DND-41 (cell line): ENCODE data around the gene CLTB.

ENCODE experiments used
- ATAC-seq: fragments of 200-7000 bp; cut with Tn5 transposase; 3 replicates; pipeline ENCODE4 v1.9.1; 2021; ENCODE audit warnings: low read depth; ENCODE audit not compliant: insufficient read depth
- DNase-seq: peaks from one replicate; pipeline ENCODE4 v3.0.0-alpha.2; 2020
- H2AFZ ChIP-seq: 2 replicates; pipeline ENCODE4 v1.6.0; 2012; ENCODE audit warnings: low read depth, low read length
- H3K27ac ChIP-seq: 2 replicates; pipeline ENCODE4 v1.5.1; 2012; ENCODE audit warnings: low read length, inconsistent platforms
- H3K27me3 ChIP-seq: fragments of 200-600 bp; sonication (generic); 2 replicates; pipeline ENCODE4 v1.6.0; 2012; ENCODE audit warnings: low read length, mild to moderate bottlenecking, inconsistent platforms; ENCODE audit not compliant: insufficient read depth, poor library complexity
- H3K36me3 ChIP-seq: 2 replicates; pipeline ENCODE4 v1.5.1; 2012; ENCODE audit warnings: low read length, inconsistent platforms; ENCODE audit not compliant: insufficient read depth
- H3K4me1 ChIP-seq: 2 replicates; pipeline ENCODE4 v1.5.1; 2012; ENCODE audit warnings: mild to moderate bottlenecking, low read length; ENCODE audit not compliant: insufficient read depth
- H3K4me2 ChIP-seq: 2 replicates; pipeline ENCODE4 v1.6.0; 2012; ENCODE audit warnings: mild to moderate bottlenecking, moderate library complexity, low read length, inconsistent platforms; ENCODE audit not compliant: insufficient read depth
- H3K4me3 ChIP-seq, 2 experiments: fragments of 200-600 bp in 1 of 2; shearing (Covaris generic) in 1 of 2; 2 replicates each; pipeline ENCODE4 v1.5.1; 2012 to 2016; ENCODE audit warnings: inconsistent platforms in 2 of 2, low read length in 2 of 2, mild to moderate bottlenecking in 2 of 2, low read depth in 1 of 2, moderate library complexity in 1 of 2
- H3K79me2 ChIP-seq: 2 replicates; pipeline ENCODE4 v1.6.0; 2012; ENCODE audit warnings: low read length, inconsistent platforms; ENCODE audit not compliant: insufficient read depth
- H3K9ac ChIP-seq: 2 replicates; pipeline ENCODE4 v1.6.0; 2012; ENCODE audit warnings: low read depth, mild to moderate bottlenecking, inconsistent platforms, low read length, moderate library complexity
- H3K9me3 ChIP-seq: 2 replicates; pipeline ENCODE4 v1.5.1; 2012; ENCODE audit warnings: low read length, moderate library complexity, mild to moderate bottlenecking, inconsistent platforms; ENCODE audit not compliant: insufficient read depth, severe bottlenecking
- H4K20me1 ChIP-seq: 2 replicates; pipeline ENCODE4 v1.6.0; 2012; ENCODE audit warnings: low read length; ENCODE audit not compliant: insufficient read depth
- EZH2 ChIP-seq: IDR thresholded peaks from 3 replicates; pipeline ENCODE4 v1.6.1; 2012; ENCODE audit warnings: borderline replicate concordance, low read depth, mild to moderate bottlenecking, moderate library complexity, low read length, inconsistent platforms; ENCODE audit not compliant: severe bottlenecking
- TF ChIP-seq, protein P1 (sequence below): IDR thresholded peaks from 2 replicates; pipeline ENCODE4 v1.5.1; 2012; ENCODE audit warnings: borderline replicate concordance, low read length, moderate library complexity, mild to moderate bottlenecking; ENCODE audit not compliant: poor library complexity, severe bottlenecking; ENCODE audit errors: extremely low read depth

The CLTB gene

DNA sequence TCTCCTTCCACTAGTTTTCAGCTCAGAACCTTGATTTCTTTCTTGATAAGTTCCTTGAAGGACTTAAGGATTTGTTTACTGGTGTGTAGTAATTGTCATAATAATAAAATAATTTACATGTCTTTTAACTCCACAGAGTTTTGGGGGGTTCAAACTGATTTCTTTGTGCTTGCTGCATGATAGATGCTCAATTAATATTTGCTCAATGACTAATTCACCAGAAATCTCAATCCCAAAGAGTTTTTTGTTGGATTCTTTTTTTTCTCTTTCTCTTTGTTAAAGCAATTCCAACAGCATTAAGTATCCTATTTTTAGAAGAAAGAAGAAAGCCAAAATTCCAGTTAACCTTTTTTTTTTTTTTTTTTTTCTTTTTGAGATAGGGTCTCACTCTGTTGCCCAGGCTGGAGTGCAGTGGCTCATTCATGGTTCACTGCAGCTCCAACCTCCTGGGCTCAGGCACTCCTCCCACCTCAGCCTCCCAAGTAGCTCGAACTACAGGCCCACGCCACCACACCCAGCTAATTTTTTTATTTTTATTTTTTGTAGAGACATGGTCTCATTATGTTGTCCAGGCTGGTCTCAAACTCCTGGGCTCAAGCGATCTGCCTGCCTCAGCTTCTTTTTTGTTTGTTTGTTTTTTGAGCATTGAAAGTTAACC, 42.7 kb upstream of the CLTB start:
- no peak overlapping the region for H3K4me2 ChIP-seq

DNA sequence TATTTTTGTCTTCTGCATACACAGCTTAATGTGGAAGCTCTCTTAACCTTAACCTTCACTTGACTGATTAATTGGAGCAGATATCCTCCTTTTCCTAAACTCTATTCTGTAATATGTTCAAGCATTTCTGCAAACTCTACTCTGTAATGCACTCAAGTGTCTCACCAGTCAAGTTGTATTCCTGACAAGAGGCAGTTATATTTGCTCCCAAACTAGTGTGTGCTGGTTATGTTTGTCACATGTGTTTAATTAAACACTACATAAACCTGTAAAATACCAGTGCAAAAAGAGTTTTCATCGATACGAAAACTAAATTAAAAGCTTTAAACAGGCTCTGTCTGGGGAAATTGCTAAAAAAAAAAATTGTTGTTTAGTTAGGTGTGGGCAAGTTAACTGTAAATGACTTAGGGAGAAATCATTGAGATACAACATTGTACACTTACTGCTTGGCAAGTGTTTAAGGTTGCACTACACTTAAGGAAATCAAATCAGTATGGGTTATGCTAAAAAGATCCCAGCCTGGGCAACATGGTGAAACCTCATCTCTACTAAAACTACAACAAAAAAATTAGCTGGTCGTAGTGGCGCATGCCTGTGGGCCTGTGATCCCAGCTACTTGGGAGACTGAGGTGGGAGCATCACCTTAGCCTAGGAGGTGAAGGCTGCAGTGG, 38.5 kb upstream of the CLTB start:
- TF ChIP-seq, protein P1, sequence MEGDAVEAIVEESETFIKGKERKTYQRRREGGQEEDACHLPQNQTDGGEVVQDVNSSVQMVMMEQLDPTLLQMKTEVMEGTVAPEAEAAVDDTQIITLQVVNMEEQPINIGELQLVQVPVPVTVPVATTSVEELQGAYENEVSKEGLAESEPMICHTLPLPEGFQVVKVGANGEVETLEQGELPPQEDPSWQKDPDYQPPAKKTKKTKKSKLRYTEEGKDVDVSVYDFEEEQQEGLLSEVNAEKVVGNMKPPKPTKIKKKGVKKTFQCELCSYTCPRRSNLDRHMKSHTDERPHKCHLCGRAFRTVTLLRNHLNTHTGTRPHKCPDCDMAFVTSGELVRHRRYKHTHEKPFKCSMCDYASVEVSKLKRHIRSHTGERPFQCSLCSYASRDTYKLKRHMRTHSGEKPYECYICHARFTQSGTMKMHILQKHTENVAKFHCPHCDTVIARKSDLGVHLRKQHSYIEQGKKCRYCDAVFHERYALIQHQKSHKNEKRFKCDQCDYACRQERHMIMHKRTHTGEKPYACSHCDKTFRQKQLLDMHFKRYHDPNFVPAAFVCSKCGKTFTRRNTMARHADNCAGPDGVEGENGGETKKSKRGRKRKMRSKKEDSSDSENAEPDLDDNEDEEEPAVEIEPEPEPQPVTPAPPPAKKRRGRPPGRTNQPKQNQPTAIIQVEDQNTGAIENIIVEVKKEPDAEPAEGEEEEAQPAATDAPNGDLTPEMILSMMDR = no peak
- no peak for TF ChIP-seq EZH2
- Histone ChIP-seq H3K4me1 (peaks cover 8% of the 10 kb centered on the region), H3K4me3 (no peak overlapping the region), H3K9ac (no peak overlapping the region), H3K79me2 (peaks cover 92% of the 10 kb centered on the region), H3K27me3 (no peaks in the 10 kb centered on the region), H3K27ac (no peak overlapping the region), H2AFZ (no peak overlapping the region), H3K9me3 (no peaks in the 10 kb centered on the region), H4K20me1 (peaks cover 15% of the 10 kb centered on the region; the same call in 1 of the 2 replicates), H3K36me3 (peaks cover 30% of the 10 kb centered on the region), H3K4me2 (no peak overlapping the region)
- ATAC-seq (no peak), DNase-seq (no peak)

More for the DNA sequence above, 42.7 kb upstream of the CLTB start:
- no peaks in the 10 kb centered on the region for H3K27me3 ChIP-seq
- peaks cover 11% of the 10 kb centered on the region; the same call in 1 of the 2 replicates for H3K36me3 ChIP-seq
- H3K79me2 ChIP-seq = peaks cover 93% of the 10 kb centered on the region
- no peak for TF ChIP-seq EZH2
- TF ChIP-seq, protein P1 = no peak
- H3K9ac ChIP-seq = no peak overlapping the region
- H3K4me1 ChIP-seq = no peaks in the 10 kb centered on the region
- H3K4me3 ChIP-seq = no peak overlapping the region
- H3K9me3 ChIP-seq = no peaks in the 10 kb centered on the region
- peaks cover 20% of the 10 kb centered on the region; the same call in 1 of the 2 replicates for H4K20me1 ChIP-seq
- DNase-seq (no peak), ATAC-seq (no peak)
- H2AFZ ChIP-seq = no peak overlapping the region
- no peak overlapping the region for H3K27ac ChIP-seq

- no peak overlapping the region; a peak in 1 of 4 replicates for H3K4me3 ChIP-seq
- DNase-seq = no peak
These were observed 33.7 kb upstream of the CLTB start for GRCh38 chr5:176450077-176450476.

More at GRCh38 chr5:176450077-176450476, 33.7 kb upstream of the CLTB start:
- Histone ChIP-seq H3K36me3 (peaks cover 27% of the 10 kb centered on the region), H4K20me1 (0 out of 2 replicates have a peak, but pooled peaks cover 6% of the 10 kb centered on the region), H3K27ac (no peak overlapping the region), H3K4me2 (peak overlapping the region; percentile 78), H3K9me3 (no peaks in the 10 kb centered on the region), H3K4me1 (peaks cover 30% of the 10 kb centered on the region), H3K79me2 (peaks cover 74% of the 10 kb centered on the region), H3K9ac (0 out of 2 replicates have a peak overlapping the region, but pooled peaks have one; percentile 92), H2AFZ (no peak overlapping the region), H3K27me3 (no peaks in the 10 kb centered on the region)
- no peak for ATAC-seq
- no peak for TF ChIP-seq EZH2
- TF ChIP-seq, protein P1 = no peak
